ENCODE measurements around the gene RNLS.
"Not testable (repeated sequence)": the region's sequence is repeated elsewhere in the genome, so short reads cannot be mapped to it uniquely, and the experiment has no call there.

The RNLS gene

GRCh38 chr10:88343761-88344484, 239.2 kb downstream of the RNLS start:
- no peak for DNase-seq (ENCODE audit: low spot score)

GRCh38 chr10:88342733-88343310, 240.3 kb downstream of the RNLS start:
- DNase-seq (ENCODE audit: low spot score): no peak

GRCh38 chr10:88337134-88337533, 246.0 kb downstream of the RNLS start:
- DNase-seq (ENCODE audit: low spot score): no peak

GRCh38 chr10:88336334-88336733, 246.8 kb downstream of the RNLS start:
- DNase-seq (ENCODE audit: low spot score): no peak

GRCh38 chr10:88333248-88333630, 249.9 kb downstream of the RNLS start:
- no peak for DNase-seq (ENCODE audit: low spot score)

GRCh38 chr10:88332503-88333247, 250.4 kb downstream of the RNLS start:
- no peak for DNase-seq (ENCODE audit: low spot score)

GRCh38 chr10:88330174-88330573, 252.9 kb downstream of the RNLS start:
- no peak for DNase-seq (ENCODE audit: low spot score)

GRCh38 chr10:88322324-88323063, 260.6 kb downstream of the RNLS start:
- no peak for DNase-seq (ENCODE audit: low spot score)

- DNase-seq (ENCODE audit: low spot score): no peak
Observed at GRCh38 chr10:88319960-88320517, 263.1 kb downstream of the RNLS start.

GRCh38 chr10:88318803-88319202, 264.3 kb downstream of the RNLS start:
- DNase-seq (ENCODE audit: low spot score): no peak

GRCh38 chr10:88317099-88317498, 266.0 kb downstream of the RNLS start:
- DNase-seq (ENCODE audit: low spot score): no peak

- DNase-seq (ENCODE audit: low spot score): no peak
Observed at GRCh38 chr10:88316292-88316861, 266.7 kb downstream of the RNLS start.

GRCh38 chr10:88315755-88316154, 267.4 kb downstream of the RNLS start:
- no peak for DNase-seq (ENCODE audit: low spot score)

GRCh38 chr10:88314362-88314761, 268.8 kb downstream of the RNLS start:
- DNase-seq (ENCODE audit: low spot score): no peak

- DNase-seq (ENCODE audit: low spot score): no peak
Observed at GRCh38 chr10:88313878-88314277, 269.2 kb downstream of the RNLS start.

GRCh38 chr10:88312855-88313254, 270.3 kb downstream of the RNLS start:
- no peak for DNase-seq (ENCODE audit: low spot score)

- no peak for DNase-seq (ENCODE audit: low spot score)
Observed at GRCh38 chr10:88311264-88311663, 271.9 kb downstream of the RNLS start.

GRCh38 chr10:88309365-88309764, 273.8 kb downstream of the RNLS start:
- no peak for DNase-seq (ENCODE audit: low spot score)

- not testable (repeated sequence) for DNase-seq (ENCODE audit: low spot score)
Observed at GRCh38 chr10:88308361-88308760, 274.8 kb downstream of the RNLS start.

- no peak for DNase-seq (ENCODE audit: low spot score)
Observed at GRCh38 chr10:88299787-88300186, 283.3 kb downstream of the RNLS start.

- no peak for DNase-seq (ENCODE audit: low spot score)
Observed at GRCh38 chr10:88297103-88297502, 286.0 kb downstream of the RNLS start.

Measured in hematopoietic multipotent progenitor cell treated with erythropoietin and hydrocortisone succinate and interleukin-3 and kit ligand, for 15 days (in vitro differentiated cells).